Small intestine (tissue), 7 donors: ENCODE data around the gene GALNT15. TPM values are rescaled to one million over a fixed set of nuclear protein-coding genes. Genes with fewer than 3 reads are reported as not detected.

Experiments
- DNase-seq, 2 donors: peaks; one replicate each; pipeline versions ENCODE4 v3.0.0 to v3.0.0-alpha.2; 2013
- FAIRE-seq: peaks from 2 replicates; lab custom pipeline; 2012; peaks lifted over from hg19 to GRCh38; lab: Jason Lieb, UNC
- H3K27ac ChIP-seq, 3 donors: one replicate each; pipeline ENCODE4 v1.5.1; 2013; ENCODE audit warnings: low read length in 2 of 3, mild to moderate bottlenecking in 2 of 3, control low read depth in 1 of 3, inconsistent platforms in 1 of 3, low read depth in 1 of 3, moderate library complexity in 1 of 3
- H3K27me3 ChIP-seq, 3 donors: one replicate each; pipeline ENCODE4 v1.6.1; 2013; ENCODE audit warnings: low read length in 3 of 3, inconsistent platforms in 1 of 3; ENCODE audit not compliant: control insufficient read depth in 3 of 3, insufficient read depth in 3 of 3
- H3K36me3 ChIP-seq, 3 donors: one replicate each; pipeline ENCODE4 v1.6.1; 2013; ENCODE audit warnings: low read length in 3 of 3, inconsistent platforms in 1 of 3, low read depth in 1 of 3, mild to moderate bottlenecking in 1 of 3, moderate library complexity in 1 of 3; ENCODE audit not compliant: control insufficient read depth in 3 of 3, insufficient read depth in 2 of 3
- H3K4me1 ChIP-seq, 3 donors: one replicate each; pipeline ENCODE4 v1.6.1; 2013; ENCODE audit warnings: low read length in 2 of 3, inconsistent platforms in 1 of 3, low read depth in 1 of 3, mild to moderate bottlenecking in 1 of 3, moderate library complexity in 1 of 3; ENCODE audit not compliant: control insufficient read depth in 3 of 3, insufficient read depth in 2 of 3
- H3K4me3 ChIP-seq, 3 donors: one replicate each; pipeline ENCODE4 v1.5.1; 2013; ENCODE audit warnings: low read length in 3 of 3, control low read depth in 1 of 3, inconsistent platforms in 1 of 3, low read depth in 1 of 3, mild to moderate bottlenecking in 1 of 3, moderate library complexity in 1 of 3
- H3K9me3 ChIP-seq, 2 donors: one replicate each; pipeline ENCODE4 v1.6.1; 2013; ENCODE audit warnings: low read depth in 1 of 2, low read length in 1 of 2; ENCODE audit not compliant: control insufficient read depth in 2 of 2, insufficient read depth in 1 of 2
- WGBS, 3 donors: extraction: QIAGEN DNeasy Blood & Tissue Kit; methylation state at CpG; one replicate each; pipeline ENCODE4 v1.1.7; 2013; 5-methylcytosine and 5-hydroxymethylcytosine counted together
- polyA plus RNA-seq, 4 donors: library from polyadenylated mRNA; stranded (reverse) in 3 of 4; unstranded in 1 of 4; fragments of 200-250 nt in 3 of 4; fragments of 120-200 nt in 1 of 4; gene quantifications; one replicate each; pipeline versions ENCODE4 v1.2.1 to v1.2.3, GENCODE V29; 2013
- donor health status: healthy with polysubstance abuse.
- donor health status: control.
- donor health status: control.
- donor health status: Bipolar disorder and iron deficiency.
- donor health status: healthy.

The GALNT15 gene
- polyA plus RNA-seq, 4 donors, result 0.41 to 29.5 (median 0.88) TPM

GRCh38 chr3:16178628-16178988 lies 4.1 kb downstream of the GALNT15 start:
- FAIRE-seq (no peak), DNase-seq (no peak)
- peaks cover 0 to 3% (median 0%) of the 10 kb centered on the region in 3 donors for H3K4me1 ChIP-seq
- no peaks in the 10 kb centered on the region for H3K36me3 ChIP-seq
- 62 to 69% (median 67%) methylated on average over 9 of the region's 9 CpGs for WGBS, 3 donors
- no peak overlapping the region for H3K4me3 ChIP-seq
- H3K27ac ChIP-seq, result no peak overlapping the region
- peaks cover 0 to 23% (median 0%) of the 10 kb centered on the region in 3 donors for H3K27me3 ChIP-seq
- H3K9me3 ChIP-seq, result no peaks in the 10 kb centered on the region

GRCh38 chr3:16179261-16179660 lies 4.8 kb downstream of the GALNT15 start:
- WGBS, 3 donors, result 83 to 93% (median 88%) methylated on average over 2 of the region's 2 CpGs
- FAIRE-seq, result no peak

GRCh38 chr3:16179771-16180736 lies 5.6 kb downstream of the GALNT15 start:
- DNase-seq (no peak), FAIRE-seq (no peak)
- Histone ChIP-seq H3K36me3 (no peaks in the 10 kb centered on the region), H3K4me3 (no peak overlapping the region), H3K4me1 (peaks cover 0 to 3% (median 0%) of the 10 kb centered on the region in 3 donors), H3K27me3 (peaks cover 0 to 16% (median 0%) of the 10 kb centered on the region in 3 donors), H3K27ac (no peak overlapping the region), H3K9me3 (no peaks in the 10 kb centered on the region)
- 81 to 84% (median 83%) methylated on average over 15 of the region's 15 CpGs for WGBS, 3 donors

More at GRCh38 chr3:16179261-16179660, 4.8 kb downstream of the GALNT15 start:
- peaks cover 0 to 3% (median 0%) of the 10 kb centered on the region in 3 donors for H3K4me1 ChIP-seq
- H3K27me3 ChIP-seq, result peaks cover 0 to 19% (median 0%) of the 10 kb centered on the region in 3 donors
- DNase-seq, result no peak
- no peak overlapping the region for H3K27ac ChIP-seq
- no peaks in the 10 kb centered on the region for H3K36me3 ChIP-seq
- no peak overlapping the region for H3K4me3 ChIP-seq
- no peaks in the 10 kb centered on the region for H3K9me3 ChIP-seq

GRCh38 chr3:16180737-16181134 lies 6.3 kb downstream of the GALNT15 start:
- 81 to 89% (median 83%) methylated on average over 3 of the region's 3 CpGs for WGBS, 3 donors
- FAIRE-seq, result no peak
- no peak overlapping the region for H3K4me3 ChIP-seq

GRCh38 chr3:16181361-16181760 lies 6.9 kb downstream of the GALNT15 start:
- Histone ChIP-seq H3K27me3 (peaks cover 0 to 9% (median 0%) of the 10 kb centered on the region in 3 donors), H3K4me1 (peaks cover 0 to 3% (median 0%) of the 10 kb centered on the region in 3 donors), H3K36me3 (no peaks in the 10 kb centered on the region), H3K4me3 (no peak overlapping the region), H3K9me3 (no peaks in the 10 kb centered on the region), H3K27ac (no peak overlapping the region)
- DNase-seq (no peak), FAIRE-seq (no peak)
- WGBS, 3 donors, result 69 to 72% (median 71%) methylated on average over 6 of the region's 6 CpGs

More at GRCh38 chr3:16180737-16181134, 6.3 kb downstream of the GALNT15 start:
- DNase-seq, result no peak
- Histone ChIP-seq H3K27ac (no peak overlapping the region), H3K9me3 (no peaks in the 10 kb centered on the region), H3K36me3 (no peaks in the 10 kb centered on the region), H3K27me3 (peaks cover 0 to 10% (median 0%) of the 10 kb centered on the region in 3 donors), H3K4me1 (peaks cover 0 to 3% (median 0%) of the 10 kb centered on the region in 3 donors)

- Histone ChIP-seq H3K9me3 (no peaks in the 10 kb centered on the region), H3K36me3 (no peaks in the 10 kb centered on the region), H3K4me3 (no peak overlapping the region), H3K4me1 (peaks cover 0 to 3% (median 0%) of the 10 kb centered on the region in 3 donors), H3K27ac (no peak overlapping the region), H3K27me3 (peaks cover 0 to 9% (median 0%) of the 10 kb centered on the region in 3 donors)
- DNase-seq (no peak), FAIRE-seq (no peak)
- WGBS, 3 donors, result 68 to 83% (median 71%) methylated on average over 2 of the region's 2 CpGs
These were observed 7.7 kb downstream of the GALNT15 start for GRCh38 chr3:16182183-16182582.

GRCh38 chr3:16182612-16183011 lies 8.1 kb downstream of the GALNT15 start:
- Histone ChIP-seq H3K4me3 (no peak overlapping the region), H3K27ac (no peak overlapping the region), H3K9me3 (no peaks in the 10 kb centered on the region), H3K4me1 (peaks cover 0 to 3% (median 0%) of the 10 kb centered on the region in 3 donors), H3K36me3 (no peaks in the 10 kb centered on the region), H3K27me3 (peaks cover 0 to 9% (median 0%) of the 10 kb centered on the region in 3 donors)
- FAIRE-seq (no peak), DNase-seq (no peak)
- 80 to 92% (median 86%) methylated on average over 5 of the region's 5 CpGs for WGBS, 3 donors

- FAIRE-seq (no peak), DNase-seq (no peak)
- Histone ChIP-seq H3K36me3 (no peaks in the 10 kb centered on the region), H3K9me3 (no peaks in the 10 kb centered on the region), H3K4me3 (no peak overlapping the region), H3K27ac (no peak overlapping the region), H3K4me1 (peaks cover 0 to 2% (median 0%) of the 10 kb centered on the region in 3 donors), H3K27me3 (peaks cover 0 to 9% (median 0%) of the 10 kb centered on the region in 3 donors)
- WGBS, 3 donors, result 75 to 100% (median 85%) methylated on average over 1 of the region's 1 CpG
These were observed 8.6 kb downstream of the GALNT15 start for GRCh38 chr3:16183082-16183481.
